HG03196 (cell line): ENCODE data around the gene NAP1L4.

Source experiments
- ATAC-seq: cut with Tn5 transposase; IDR thresholded peaks from one replicate; pipeline ENCODE4 v1.9.1; 2021; ENCODE audit not compliant: unreplicated experiment

Gene NAP1L4

DNA sequence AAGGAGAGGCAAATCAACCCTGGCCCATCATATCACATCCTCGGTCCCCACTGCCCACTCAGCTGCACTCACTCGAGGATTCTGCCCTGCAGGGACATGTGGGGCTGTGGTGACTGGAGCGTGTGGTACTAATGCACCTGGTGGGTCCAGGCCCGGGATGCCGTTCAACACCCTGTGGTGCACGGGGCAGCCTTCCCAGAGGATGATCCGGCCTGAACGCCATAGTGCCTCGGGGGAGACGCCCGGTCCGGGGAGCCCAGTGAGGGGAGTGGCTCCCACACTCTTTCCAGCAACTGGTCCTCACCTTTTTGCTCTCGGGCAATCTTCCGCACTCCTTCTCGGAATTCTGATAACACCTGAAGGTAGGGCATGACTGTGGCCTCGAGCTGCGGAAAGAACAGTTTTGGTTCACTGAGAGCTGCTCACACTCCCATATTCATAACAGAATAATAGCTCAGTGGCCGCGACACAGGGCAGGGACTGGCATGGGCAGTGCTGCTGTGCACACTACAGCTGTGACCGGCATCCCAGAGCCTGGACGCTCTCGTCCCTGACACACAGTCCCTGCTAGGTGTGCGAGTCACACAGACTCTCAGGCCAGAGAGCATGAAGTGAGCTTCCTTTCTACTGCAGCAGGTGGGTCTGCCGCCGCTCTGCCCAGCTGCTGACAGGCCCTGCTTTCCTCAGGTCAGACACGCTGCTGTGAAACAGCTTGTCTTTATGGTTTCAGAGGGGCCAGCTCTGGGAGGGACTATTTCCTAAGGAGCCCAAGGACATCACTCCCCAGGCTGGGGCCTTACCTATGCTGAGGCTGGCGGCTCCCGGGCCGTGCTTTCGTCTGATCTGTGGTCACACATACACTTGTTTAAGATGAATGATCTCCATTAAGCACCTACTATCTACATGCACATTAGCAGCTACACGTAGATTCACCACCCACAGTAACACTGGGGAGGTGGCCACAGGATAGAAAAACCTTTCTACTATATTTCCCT, 20.1 kb upstream of the NAP1L4 start:
- no peak for ATAC-seq

DNA sequence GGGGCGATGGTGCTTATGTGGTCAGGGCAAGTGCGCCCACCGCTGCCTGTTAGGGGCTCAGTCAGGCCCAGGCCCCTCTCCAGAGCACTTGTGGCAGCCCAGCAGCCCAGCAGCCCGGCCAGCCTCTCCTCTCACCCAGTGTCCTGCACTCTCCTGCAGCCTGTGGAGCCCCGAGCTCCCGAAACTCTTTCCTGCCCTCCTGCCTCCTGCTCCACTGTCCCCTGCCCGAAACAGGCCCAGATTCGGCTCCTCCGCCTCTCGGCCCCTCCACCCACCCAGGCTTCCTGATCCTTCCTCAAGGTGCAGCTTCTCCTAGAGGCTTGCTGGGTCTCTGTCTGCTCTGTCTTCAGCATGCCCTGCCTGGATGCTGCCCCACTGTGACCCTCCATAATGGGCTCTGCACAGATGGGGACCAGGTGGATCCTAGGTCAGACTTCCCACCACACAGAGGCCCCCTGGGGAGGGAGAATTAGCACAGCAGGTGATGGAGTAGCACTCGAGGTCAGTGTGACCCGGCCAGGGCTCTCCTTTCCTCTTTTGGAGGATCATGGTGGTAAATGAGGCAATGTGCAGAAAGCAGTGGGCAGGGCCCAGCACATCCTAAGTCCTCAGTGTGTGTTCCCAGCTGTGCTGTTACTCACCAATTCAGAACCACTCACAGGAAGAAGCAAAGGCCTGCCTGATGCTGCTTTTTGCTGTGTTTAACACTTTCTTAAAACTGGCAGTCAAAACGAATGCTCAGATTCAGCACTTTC, 18.6 kb upstream of the NAP1L4 start:
- ATAC-seq = no peak

DNA sequence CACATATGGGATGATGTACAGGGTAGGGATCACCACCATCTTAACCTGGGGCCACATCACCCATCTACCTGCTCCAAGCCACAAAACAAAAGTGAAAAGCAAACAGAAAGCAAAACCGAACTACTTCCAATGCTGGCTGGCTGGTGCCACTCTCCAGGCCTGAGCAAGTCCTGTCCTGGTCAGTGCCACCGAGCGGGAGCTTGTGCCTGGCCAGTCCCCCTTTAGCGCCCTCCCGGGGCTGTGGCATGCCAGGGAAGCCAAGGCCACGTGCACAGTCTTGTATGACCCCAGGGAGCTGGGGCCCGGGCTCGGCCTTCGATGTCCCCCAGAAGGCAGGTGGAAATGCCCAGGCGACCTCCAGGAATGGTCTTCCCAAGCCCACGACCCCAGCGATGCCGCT, 17.9 kb upstream of the NAP1L4 start:
- ATAC-seq = no peak

DNA sequence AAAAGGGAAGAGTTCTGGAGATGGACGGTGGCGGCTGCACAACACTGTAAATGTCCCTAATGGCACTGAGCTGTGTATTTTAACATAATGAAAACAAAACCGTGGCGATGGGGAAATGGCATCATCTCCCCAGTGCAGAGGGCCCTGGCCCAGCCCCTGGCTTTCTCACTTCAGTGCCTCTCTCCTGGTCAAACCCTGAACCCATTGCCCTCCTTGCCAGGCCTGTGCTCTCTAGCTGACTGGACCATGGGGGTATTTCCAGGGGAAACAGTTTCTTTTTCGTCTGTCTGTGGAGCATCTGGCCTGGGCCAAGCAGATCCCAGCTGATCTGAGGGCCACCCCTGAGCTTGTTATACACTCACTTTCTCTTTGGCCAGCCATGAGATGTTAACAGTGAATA, 17.4 kb upstream of the NAP1L4 start:
- no peak for ATAC-seq

DNA sequence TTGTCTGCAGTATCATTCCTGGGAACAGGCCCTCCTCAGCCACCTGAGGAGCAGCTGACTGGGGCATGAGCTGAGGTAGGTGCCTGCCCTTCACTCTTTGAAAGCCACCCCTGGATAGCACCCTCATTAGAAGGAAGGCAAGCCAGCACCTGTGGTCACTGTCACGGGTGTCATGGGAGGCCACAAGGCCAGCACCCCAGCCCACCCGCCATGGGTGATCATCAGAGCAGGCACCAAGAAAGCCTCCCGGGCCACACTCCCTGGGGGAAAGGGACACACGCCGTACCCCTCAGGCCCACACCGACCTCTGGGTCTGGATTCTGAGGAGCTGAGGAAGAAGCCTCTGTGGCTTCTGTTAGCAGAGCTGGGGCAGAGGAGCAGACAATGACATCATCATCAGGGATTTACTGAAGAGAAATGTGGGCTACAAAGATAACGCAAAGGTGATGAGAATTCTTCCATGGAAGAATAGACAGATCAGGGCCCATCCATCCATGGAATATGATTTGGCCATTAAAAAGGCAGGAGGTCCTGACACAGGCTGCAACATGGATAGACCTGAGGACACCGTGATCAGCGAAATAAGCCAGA, 16.7 kb upstream of the NAP1L4 start:
- no peak for ATAC-seq

DNA sequence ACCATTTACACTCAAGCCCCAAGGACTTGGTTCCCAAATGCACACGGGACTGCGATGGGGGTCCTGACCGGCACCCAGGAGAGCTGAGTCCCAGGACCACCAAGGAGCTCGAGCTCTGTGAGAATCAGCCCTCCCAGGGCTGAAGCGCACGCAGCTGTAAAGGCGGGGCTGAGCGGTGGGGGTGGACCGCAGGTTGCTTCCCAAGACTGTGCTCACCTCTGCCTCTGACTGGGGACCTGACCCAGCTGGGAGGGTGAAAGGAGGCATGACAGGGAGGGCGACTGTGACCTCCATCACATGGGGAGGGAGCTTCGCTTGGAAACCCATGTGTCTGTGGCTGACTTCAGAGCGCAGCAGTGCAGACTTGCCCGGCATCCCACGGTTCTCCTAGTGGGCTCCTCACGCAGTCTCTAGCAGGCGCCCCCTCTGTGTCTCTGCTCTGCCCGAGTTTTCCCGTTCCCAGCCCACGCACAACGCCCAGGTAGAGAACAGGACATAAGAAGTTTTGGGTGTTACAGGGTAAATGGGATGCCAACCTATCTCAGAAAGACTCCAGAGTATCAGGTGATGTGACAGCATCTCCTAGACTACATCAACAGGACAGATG, 15.4 kb upstream of the NAP1L4 start:
- ATAC-seq = no peak

DNA sequence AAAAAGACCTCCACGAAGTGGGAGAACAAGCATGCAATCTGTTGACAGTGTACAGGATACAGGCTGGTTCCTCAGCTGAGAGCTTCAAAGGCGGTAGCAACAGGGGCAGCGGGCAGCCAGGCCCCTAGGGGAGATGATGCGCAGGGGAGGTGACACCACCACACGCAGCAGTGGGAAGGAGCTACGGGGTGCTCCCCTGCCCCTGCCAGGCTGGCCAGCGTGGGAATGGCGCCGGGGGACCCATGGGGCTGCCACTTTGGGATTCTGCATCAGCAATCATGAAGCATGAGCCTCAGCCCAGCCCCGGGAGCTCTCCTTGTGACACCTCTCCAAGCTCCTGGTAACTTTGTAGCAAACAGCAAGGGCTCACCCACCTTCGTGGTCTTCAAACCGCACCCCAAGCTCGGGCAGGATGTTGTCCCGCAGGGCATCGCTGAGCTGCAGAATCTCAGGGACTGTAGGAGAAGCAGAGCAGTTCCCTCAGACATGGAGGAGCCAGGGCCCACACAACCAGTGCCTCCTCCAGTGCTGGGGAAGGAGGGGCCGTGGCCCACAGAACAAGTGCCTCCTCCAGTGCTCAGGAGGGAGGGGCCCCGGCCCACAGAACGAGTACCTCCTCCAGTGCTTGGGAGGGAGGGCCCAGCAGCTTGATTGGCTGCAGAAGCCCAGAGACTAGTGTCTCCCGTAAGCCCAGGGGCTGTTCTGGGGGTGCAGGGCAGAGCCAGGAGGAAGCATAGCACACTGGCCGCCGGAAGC, 14.6 kb upstream of the NAP1L4 start:
- ATAC-seq = no peak

DNA sequence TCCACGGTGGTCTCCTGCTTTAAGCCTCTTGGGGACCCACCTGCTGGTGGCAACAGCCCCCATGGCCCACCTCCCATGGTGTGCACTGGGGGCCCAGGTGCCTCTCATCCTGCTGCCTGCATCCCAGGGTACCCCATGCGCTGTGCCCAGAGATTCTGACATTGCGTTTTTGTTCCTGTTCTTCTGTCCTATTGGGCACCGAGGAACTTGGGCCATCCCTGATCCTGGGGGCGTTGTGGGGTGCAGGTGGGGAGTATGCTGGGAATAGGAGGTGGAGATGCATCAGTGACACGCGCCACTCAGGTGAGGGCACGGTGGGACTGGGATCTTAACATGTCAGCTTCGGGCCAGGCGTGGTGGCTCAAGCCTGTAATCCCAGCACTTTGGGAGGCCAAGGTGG, 12.4 kb upstream of the NAP1L4 start:
- ATAC-seq = no peak

DNA sequence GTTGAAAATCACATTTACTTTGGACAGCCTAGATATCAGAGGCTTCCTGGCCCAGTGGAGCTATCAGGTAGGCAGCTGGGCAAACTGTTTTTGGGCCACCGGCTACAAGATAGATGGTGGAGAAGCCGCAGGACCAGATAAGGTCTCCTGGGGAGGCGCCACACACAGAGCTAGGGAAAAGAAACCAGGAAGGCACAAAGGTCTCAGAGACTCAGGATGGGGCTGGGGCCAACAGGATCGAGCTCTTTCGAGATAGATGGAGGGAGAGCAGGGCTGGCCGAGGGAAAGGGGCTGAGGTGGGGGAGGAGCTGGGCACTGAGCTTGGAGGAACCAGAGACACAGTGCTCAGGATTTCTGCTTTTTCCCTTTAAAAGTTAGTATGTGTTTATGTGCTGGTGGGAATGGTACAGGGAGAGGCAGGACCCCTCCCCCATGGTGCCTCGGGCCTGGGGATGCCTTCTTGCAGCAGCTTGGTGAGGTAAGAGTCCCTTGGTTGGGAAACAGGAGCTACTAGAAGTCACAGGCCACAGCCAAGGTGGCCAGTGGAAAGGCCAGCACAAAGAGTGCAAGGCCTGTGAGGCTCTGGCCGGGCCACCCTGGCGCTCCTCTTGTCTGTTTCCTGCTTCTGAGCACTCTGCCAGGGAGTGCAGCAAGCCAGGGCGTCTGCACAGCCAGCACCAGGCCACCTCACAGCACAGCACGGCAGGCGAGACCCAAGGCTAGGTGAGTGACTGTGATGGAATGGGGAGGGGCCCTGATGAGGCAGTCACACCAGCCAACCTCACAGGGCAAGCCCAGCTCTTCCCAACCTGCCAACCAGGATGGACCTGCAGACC, 11.5 kb upstream of the NAP1L4 start:
- ATAC-seq = no peak

DNA sequence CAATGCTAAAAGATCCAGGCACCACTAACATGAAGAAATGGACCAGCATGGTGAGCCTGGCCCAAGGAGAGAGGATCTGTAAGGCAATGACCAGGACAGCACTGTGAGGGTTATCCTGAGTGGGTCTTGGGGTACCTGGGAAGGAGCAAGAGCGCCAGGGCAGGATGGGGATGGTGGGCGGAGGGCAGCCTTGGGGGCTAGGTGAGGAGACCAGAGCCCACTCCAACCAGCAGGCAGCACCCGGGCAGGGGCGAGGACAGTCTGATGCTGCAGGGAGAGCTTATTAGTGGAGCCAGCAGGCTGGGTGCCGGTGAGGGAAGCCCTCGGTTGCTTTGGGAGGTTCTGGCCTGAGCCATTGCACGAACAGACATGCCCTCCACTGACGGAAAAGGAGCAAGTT, 10.7 kb upstream of the NAP1L4 start:
- no peak for ATAC-seq

DNA sequence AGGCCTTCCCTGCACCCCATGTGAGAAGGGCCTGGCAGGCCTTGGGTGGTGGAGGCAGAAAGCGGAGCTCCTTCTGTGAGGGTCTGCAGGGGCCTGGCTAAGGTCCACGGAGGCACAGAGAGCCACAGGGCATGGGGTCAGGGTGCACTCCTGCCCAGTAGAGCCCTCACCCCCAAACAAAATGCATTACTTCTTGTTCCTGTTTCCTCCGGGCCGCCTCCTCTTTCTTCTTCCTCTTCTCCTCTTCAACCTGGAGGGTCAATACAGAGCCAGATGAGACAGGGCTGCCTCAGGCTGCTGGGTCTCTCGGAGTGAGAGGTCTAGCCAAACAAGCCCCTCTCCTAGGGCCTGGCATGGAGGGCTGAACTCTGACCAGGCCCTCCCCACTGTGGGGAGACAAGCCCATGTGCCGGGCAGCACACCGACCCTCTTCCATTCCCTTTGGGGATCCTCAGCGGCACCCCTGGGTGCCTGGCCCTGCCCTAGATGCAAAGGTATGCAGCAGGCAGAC, 10.3 kb upstream of the NAP1L4 start:
- no peak for ATAC-seq

DNA sequence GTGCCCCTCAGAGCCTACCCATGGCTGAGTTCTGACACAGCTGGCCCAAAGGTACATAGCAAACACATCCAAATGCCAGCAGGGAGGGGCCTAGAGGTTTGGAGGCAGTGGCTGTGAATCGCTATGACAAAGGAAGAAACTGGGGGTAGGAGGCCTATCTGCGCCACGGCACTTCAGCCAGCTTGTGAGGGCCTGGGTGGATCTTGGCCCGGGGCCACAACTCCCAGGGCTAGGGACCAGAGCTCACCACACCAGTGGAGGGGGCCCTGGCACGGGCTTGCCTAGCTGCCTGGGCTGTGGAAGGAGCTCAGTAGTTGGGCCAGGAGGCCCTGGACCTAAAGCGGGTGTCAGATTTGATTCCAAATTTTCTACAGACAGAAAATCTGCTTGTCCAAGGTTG, 9.4 kb upstream of the NAP1L4 start:
- ATAC-seq = no peak

DNA sequence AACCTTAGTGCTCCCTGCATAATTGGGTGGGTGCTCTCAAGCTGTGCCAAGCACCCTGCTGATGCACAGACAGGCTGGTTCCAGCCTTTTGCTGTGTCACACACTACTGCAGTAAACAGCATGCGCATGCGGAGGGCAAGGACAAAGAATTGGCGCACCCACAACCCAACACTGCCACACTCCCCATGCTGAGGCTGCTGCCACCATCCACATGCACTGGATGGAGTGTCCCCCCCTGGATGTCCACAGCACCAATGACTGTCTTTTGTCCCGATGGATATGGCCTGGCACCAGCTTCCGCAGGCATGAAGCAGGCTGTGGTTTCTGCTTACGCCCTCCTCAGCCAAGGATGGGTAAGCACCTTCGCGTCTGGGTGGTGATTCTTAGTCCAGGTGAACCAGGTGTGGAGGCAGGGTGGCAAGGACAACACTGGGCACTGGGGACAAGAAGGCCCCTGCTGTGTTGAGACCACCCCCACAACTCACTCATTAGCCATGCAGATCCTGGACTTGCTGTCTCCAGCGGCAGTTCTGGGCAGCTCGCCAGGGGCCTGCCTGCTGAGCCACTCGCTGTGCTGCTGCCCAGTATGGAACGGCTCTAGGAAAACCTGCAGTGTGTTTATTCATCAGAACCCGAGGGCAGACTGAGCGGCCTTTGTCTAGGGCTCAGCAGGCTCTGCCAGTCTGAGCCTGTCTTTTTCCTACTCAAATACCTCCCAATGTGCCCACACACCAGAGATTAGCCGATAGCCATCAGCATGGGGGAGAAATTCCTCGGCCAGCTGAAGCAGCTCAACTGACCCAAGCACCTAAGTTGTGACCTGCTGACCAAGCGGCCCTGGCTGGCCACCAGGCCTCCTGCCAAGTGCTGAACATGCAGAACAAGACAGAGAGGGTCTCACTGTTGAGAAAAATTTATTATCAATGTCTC, 8.2 kb upstream of the NAP1L4 start:
- no peak for ATAC-seq

DNA sequence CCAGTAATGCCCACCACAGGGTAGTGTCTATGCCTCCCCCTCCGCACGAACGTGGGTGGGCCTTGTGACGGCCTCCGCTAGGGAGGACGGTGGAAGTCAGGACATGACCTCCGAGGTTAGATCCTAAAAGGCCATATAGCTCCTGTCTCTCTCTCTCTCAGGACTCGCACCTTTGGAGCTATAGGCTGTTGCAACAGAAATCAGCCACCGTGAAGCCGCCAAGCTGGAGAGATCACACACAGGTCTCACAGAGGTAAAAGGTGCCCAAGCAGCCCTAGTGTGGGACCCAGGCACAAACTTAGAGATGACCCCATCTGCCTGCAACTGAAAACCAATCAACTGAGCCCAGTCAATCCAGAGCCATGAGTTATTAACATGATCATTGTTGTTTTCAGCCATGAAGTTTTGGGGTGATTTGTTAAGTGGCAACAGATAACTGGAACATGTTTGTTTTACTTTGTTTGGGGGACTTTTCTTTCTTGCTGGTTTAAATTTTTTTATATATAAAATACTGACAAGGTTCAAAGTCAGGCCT, 7.4 kb upstream of the NAP1L4 start:
- ATAC-seq = no peak

DNA sequence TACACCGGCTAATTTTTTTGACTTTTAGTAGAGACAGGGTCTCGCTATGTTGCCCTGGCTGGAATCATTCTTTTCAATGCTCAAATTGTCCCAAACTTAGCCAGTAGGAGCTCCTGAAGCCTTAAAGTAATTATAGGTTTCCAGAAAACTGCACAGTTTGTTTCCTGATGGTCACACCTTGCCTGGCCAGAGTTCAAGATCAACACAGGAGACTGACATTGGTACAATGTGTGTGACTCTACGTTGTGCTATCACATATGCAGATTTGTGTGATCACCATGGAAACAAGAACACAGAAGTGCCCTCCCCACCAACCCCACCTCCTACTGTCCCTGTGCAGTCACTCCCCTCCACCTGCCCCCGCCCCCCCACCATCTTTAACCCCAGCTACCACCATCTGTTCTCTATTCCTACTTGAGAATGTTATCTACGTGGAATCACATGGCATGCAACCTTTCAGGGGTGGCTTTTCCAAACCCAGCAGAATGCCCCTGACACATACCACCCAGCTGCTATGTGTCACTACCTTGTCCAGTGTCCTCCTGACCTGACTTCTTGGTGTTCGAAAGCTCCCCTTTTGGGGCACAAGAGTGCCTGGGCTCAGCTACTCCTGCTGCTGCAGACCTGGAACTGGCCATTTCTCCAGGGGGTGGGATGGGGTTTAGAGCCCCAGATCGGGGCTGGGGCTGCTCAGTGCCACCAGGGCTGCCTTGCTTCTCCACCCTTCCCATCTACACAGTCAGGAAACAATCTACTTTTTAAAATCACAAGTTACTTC, 6.1 kb upstream of the NAP1L4 start:
- no peak for ATAC-seq

DNA sequence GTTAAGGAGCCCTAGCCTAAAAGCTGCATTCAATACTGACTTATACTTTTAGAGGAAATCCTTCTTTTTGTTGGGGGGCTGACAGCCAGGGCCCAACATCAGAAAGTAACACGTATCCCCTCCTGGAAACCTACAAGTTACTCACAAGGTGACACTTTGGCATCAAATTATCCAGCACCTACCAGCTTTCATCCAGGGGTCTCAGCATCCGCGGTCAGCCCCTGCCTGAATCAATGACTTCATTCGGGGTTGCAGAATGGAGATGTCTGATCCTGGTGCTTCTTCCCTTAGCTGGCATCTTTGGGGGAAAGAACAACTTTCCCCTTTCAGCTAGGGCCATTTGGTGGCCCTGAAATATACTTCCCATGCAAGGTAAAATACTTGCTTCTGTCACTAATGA, 5.3 kb upstream of the NAP1L4 start:
- ATAC-seq = no peak

DNA sequence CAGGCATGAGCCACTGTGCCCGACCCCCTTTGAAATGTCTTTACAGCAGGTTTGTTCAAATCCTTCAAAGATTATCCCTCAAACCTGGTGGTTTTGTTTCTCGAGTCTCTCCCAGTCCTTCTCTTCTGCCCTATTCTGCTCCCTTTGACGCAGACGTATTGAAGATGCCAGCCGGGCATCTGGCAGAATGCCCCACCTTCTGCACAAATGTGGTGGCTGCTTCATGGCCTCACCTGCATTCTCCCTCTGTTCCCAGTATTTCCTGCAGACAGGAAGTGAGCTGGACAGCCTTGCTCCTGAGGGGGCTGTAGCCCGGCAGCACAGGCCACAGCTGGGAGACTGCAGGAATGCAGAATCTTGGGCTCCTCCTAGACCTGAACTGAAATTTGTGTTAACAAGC, 4.8 kb upstream of the NAP1L4 start:
- ATAC-seq = no peak
